GM19035 (cell line): ENCODE data around the gene TARM1.
"Not testable (repeated sequence)": the region's sequence is repeated elsewhere in the genome, so short reads cannot be mapped to it uniquely, and the experiment has no call there.

ENCODE experiments used
- ATAC-seq: cut with Tn5 transposase; IDR thresholded peaks from one replicate; pipeline ENCODE4 v1.9.1; 2021; ENCODE audit not compliant: unreplicated experiment

The TARM1 gene

DNA sequence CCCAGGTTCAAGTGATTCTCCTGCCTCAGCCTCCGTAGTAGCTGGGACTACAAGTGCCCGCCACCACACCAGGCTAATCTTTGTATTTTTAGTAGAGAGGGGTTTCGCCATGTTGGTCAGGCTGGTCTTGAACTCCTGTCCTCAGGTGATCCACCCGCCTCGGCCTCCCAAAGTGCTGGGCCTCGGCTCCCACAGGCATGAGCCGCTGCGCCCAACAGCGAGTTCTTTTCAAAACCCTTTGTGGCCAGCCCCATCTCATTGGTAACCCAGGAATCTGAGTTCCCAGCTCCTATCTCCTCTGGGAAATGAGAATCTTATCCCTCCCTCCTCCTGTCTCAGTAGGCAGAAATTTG, 18.7 kb upstream of the TARM1 start:
- not testable (repeated sequence) for ATAC-seq

- no peak for ATAC-seq
Observed at GRCh38 chr19:54099190-54099902, 18.2 kb upstream of the TARM1 start.

GRCh38 chr19:54096617-54097106, 15.5 kb upstream of the TARM1 start:
- ATAC-seq = no peak

DNA sequence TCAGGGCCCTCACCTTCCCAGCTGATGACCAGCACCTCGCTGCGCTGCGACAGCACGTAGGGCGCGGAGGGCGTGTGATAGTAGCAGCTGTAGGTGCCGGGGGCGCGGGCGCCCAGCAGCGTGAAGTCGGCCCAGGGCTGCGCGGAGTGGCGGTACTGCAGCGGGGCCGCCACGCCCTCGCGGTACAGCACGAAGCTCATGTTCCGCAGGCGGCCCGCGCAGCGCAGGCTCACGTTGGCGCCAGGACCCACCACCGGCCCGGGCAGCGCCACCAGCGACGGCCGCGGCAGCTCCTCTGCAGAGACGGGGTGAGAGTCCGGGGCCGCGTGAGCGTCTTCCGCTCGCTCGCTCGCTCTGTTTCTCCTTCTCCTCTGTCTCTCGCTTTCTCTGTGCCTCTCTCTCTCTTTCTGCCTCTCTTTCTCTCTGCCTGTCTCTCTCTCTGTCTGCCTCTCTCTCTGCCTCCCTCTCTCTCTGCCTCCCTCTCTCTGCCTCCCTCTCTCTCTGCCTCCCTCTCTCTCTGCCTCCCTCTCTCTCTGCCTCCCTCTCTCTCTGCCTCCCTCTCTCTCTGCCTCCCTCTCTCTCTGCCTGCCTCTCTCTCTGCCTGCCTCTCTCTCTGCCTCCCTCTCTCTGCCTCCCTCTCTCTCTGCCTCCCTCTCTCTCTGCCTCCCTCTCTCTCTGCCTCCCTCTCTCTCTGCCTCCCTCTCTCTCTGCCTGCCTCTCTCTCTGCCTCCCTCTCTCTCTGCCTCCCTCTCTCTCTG, 14.9 kb upstream of the TARM1 start:
- ATAC-seq = not testable (repeated sequence)

DNA sequence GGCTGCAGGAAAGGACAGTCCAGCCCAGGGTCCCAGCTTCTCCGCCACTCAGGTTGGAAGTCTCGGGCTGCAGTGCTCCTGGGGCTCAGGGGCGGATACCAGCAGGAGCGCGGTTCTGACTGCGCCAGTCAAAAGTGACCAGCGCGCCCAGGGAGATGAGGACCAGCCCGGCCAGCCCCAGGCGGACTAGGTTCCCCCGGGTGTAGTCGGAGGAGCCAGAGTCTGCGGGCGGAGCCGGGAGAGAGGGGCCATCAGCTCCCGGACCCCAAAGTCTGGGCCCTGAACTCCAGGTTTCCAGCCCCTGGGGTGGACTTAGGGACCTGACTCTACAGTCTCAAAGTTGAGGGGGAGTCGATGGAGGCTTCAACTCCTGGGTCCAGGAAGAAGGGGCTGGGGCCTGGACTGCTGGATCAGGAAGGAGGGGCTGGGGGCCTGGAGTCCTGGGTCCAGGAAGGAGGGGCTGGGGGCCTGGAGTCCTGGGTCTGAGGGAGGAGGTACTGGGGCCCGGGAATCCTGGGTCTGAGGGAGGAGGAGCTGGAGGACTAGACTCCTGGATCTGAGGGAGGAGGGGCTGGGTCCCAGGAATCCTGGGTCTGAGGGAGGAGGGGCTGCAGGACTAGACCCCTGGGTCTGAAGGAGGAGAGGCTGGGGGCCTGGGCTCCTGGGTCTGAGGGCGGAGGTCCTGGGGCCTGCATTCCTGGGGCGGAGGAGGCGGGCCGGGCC, 14.1 kb upstream of the TARM1 start:
- ATAC-seq = no peak

DNA sequence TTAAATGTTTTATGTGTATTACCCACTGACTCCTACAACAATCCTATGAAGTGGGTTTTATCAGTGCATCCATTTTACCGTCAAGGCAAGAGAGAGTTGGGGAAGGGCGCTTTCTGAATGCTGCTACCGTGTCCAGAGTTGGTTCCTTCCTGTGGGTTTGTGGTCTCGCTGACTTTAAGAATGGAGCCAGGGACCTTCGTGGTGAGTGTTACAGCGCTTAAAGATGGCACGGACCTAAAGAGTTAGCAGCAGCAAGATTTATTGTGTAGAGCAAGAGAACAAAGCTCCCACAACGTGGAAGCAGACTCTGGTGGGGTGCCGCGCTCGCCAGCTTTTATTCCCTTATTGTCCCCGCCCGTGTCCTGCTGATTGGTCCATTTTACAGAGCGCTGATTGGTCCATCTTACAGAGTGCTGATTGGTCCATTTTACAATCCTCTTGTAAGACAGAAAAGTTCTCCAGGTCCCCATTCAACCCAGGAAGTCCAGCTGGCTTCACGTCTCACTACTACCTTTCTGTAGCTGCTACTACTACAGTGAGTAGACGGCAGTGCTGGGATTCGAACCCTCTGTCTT, 13.3 kb upstream of the TARM1 start:
- no peak for ATAC-seq

GRCh38 chr19:54084410-54084809, 3.2 kb upstream of the TARM1 start:
- no peak for ATAC-seq

DNA sequence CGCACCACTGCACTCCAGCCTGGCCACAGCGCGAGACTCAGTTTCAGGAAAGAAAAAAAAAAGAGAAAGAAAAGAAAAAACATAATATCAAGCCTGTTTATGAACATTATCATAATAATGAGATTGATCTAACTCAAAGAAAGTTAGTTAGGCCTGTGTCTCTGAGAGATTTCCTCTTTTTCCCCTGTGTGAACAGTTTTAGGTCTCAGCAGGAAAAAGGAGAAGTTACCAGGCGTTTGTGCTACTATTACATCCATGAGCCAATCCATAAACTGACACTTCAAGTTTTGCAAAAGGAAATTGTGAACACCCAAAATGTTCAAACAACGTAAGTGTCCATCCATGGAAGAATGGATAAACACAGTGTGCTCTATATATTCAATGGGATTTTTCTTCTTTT, 3.8 kb downstream of the TARM1 start:
- no peak for ATAC-seq

DNA sequence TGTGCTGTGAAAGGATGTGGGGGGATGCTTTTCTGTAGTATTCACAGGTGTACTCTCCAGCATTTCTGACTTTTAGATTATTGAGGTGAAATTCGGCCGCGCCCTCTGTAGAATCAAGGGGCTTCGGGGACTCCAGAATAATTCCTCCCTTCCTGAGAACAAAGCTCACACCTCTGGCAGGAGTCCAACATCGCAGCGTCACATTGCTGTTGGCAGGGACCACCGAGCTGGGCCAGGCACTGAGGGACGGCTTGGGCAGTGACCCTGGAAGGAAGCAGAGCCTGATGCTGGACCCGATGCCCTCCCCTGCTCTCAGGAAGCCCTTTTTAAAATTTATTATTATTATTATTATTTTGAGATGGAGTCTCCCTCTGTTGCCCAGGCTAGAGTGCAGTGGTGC, 6.3 kb downstream of the TARM1 start:
- no peak for ATAC-seq

DNA sequence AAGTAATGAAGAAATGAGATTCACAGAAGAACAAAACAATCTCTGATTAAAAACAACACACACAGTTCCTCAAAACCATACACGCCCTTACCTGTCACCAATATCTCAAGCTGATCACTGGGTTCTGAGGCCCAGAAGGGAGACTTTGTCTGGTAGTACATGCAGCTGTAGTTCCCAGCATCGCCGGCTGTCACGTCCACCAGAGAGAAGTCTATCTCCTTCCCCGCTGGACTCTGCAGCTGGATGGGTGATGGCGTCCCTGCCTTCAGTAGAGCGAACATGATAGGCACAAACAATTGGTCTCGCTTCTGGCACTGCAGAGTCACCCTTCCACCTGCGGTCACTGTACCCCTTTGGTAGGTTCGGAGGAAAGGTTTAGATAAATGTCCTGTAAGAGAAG, 7.3 kb downstream of the TARM1 start:
- ATAC-seq = no peak

DNA sequence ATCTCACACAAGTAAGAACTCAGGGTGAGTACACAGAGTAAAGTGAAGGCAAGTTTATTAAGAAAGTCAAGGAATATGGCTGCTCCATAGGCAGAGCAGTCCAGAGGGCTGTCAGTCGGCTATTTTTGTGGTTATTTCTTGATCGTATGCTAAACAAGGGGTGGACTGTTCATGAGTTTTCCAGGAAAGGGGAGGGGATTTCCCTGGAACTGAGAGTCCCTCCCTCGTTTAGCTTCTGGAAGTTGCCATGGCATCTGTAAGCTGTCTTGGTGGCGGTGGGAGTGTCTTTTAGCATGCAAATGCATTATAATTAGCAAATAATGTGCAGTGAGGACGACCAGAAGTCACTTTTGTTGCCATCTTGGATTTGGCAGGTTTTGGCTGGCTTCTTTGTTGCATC, 11.7 kb downstream of the TARM1 start:
- no peak for ATAC-seq

- no peak for ATAC-seq
Observed at GRCh38 chr19:54063350-54064116, 17.6 kb downstream of the TARM1 start, which contains the start of gene VSTM1. Gene VSTM1, minus strand, starts transcription at chr19:54063897. Its CDS starts 120 bp downstream, at chr19:54063777.

GRCh38 chr19:54062643-54063042, 18.5 kb downstream of the TARM1 start:
- no peak for ATAC-seq

GRCh38 chr19:54047616-54048015, 33.5 kb downstream of the TARM1 start:
- ATAC-seq = no peak

- no peak for ATAC-seq
Observed at GRCh38 chr19:54045771-54046170, 35.4 kb downstream of the TARM1 start.

GRCh38 chr19:54042989-54043388, 38.2 kb downstream of the TARM1 start:
- ATAC-seq = no peak

DNA sequence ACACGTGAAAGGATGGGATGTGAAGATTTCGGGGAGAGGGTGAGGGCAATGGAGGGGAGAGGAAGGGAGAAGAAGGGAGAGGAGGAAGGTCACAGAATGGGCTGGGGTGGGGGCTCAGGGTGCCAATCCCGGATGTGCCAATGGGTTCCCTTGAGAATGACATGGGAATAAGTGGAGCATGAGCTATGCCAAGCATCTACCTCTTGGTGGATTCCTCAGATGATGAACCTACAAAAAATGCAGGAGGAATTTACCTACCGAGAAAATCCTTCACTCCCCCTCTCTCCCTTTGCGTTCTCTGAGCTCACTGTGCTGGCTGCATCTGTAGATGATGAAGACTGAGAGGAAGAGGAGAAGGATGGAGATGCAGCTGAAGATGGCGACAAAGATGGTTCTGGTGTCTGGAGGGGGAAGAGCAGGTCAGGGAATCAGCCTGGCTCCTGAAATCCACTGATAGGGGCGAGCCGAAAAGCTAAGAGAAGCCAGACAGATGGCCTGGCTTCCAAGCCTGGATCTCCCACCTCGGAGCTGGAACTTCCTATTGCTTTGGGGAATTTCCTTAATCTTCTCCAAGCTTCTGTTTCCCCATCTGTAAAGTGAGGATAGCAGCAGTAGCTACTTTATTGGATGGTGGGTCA, 39.1 kb downstream of the TARM1 start:
- no peak for ATAC-seq

DNA sequence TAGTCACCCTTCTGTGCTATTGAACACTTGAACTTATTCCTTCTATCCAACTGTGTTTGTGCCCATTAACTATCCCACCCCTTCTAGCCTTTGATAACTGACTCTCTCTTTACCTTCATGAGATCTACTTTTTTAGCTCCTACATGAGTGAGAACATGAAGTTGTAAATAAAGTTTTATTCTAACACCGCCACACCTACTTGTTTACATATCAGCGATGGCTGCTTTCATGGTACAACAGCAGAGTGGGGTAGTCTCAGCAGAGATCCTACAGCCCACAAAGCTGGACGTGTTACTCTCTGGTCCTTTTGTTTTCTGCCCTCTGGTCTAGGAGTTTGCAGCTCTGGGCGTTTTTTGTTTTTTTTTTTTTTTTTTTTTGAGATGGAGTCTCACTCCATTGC, 41.2 kb downstream of the TARM1 start:
- no peak for ATAC-seq

DNA sequence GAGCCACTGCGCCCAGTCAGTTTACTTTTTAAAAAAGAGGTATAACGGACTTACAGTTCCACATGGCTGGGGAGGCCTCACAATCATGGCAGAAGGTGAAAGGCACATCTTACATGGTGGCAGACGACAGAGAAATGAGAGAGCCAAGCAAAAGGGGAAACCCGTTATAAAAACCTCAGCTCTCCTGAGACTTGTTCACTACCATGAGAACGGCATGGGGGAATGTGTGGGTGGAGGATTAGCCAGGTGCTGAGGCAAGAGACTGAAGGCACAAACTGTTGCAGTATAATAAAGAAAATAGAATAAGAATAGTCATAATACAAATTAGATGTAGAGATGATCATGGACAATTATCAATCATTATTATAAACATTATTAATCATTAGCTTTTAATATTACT, 44.6 kb downstream of the TARM1 start:
- ATAC-seq = not testable (repeated sequence)
